MCF 10A (cell line): ENCODE data around the gene KIF26A. TPM values are rescaled to one million over a fixed set of nuclear protein-coding genes. Genes with fewer than 3 reads are reported as not detected.

ENCODE experiments used
- BruUV-seq: library from RNA; stranded (reverse); fragments of 400-500 nt; replicated peaks from 2 replicates; lab custom pipeline; 2021; lab: Mats Ljungman, UMichigan
- CTCF ChIA-PET: fragments of 300-600 bp; sonication (Branson Sonifier 250); formaldehyde crosslinking; extraction: SDS; loops from one replicate; lab custom pipeline; 2021; ENCODE audit warnings: antibody characterized with exemption, inconsistent platforms; lab: Yijun Ruan, JAX
- POLR2A ChIA-PET: fragments of 300-600, 350-650 bp; sonication (Branson Sonifier 250); formaldehyde crosslinking; extraction: SDS; loops from one replicate; lab custom pipeline; 2020; ENCODE audit warnings: antibody characterized with exemption, inconsistent platforms; lab: Yijun Ruan, JAX
- DNase-seq: peaks from one replicate; pipeline ENCODE4 v3.0.0-alpha.2; 2018; ENCODE audit not compliant: unreplicated experiment
- H3K27ac Mint-ChIP-seq: one replicate; pipeline ENCODE4 v1.8.0; 2022; ENCODE audit warnings: mild to moderate bottlenecking, low read depth, mixed read lengths; ENCODE audit not compliant: unreplicated experiment
- H3K27me3 Mint-ChIP-seq: one replicate; pipeline ENCODE4 v1.8.0; 2022; ENCODE audit warnings: mixed read lengths; ENCODE audit not compliant: insufficient read depth, unreplicated experiment
- H3K36me3 Mint-ChIP-seq: one replicate; pipeline ENCODE4 v1.8.0; 2022; ENCODE audit warnings: mild to moderate bottlenecking, moderate library complexity, mixed read lengths; ENCODE audit not compliant: insufficient read depth, unreplicated experiment
- H3K4me1 Mint-ChIP-seq: one replicate; pipeline ENCODE4 v1.8.0; 2022; ENCODE audit warnings: mixed read lengths; ENCODE audit not compliant: insufficient read depth, unreplicated experiment
- H3K4me3 Mint-ChIP-seq: one replicate; pipeline ENCODE4 v1.8.0; 2022; ENCODE audit warnings: mild to moderate bottlenecking, moderate library complexity, mixed read lengths; ENCODE audit not compliant: unreplicated experiment
- H3K9me3 Mint-ChIP-seq: one replicate; pipeline ENCODE4 v1.8.0; 2022; ENCODE audit warnings: mixed read lengths; ENCODE audit not compliant: unreplicated experiment
- intact Hi-C: fragments of 100-400 bp; cut with micrococcal nuclease; formaldehyde crosslinking; loops from 2 replicates; pipeline ENCODE4 v1.14.1; 2022
- total RNA-seq: library from RNA; stranded (reverse); gene quantifications from 2 replicates; pipeline ENCODE4 v1.2.3, GENCODE V29; 2022
- TF ChIP-seq, protein P1 (sequence below): fragments of 200-600 bp; IDR thresholded peaks from one replicate; pipeline ENCODE4 v1.8.0; 2022; ENCODE audit warnings: antibody characterized with exemption, mild to moderate bottlenecking; ENCODE audit not compliant: unreplicated experiment

The KIF26A gene
- total RNA-seq, 1 experiment from 2014 or later: 0.26 TPM

DNA sequence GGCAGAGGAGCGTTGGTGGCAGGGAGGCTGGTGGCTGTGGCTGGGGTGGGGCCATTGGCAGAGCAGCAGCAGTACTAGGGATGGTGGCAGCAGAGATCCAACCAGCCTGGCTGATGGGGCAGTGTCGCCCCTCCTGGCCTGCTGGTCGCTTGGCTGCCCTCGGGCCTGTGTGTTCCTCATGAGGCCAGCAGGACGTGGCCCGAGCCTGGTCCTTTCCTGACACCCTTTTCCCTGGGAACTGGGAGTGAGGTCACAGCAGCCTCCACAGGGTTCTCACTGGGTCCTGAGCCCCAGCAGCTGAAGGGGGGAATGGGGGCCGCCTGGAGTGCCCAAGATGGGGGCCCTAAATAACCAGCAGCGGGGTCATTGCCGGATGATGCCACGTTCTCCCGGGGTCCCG, 46.1 kb downstream of the KIF26A start:
- Mint-ChIP-seq H3K4me3 (no peak overlapping the region), H3K9me3 (no peaks in the 10 kb centered on the region), H3K4me1 (no peaks in the 10 kb centered on the region), H3K27me3 (no peaks in the 10 kb centered on the region), H3K36me3 (no peaks in the 10 kb centered on the region), H3K27ac (no peak overlapping the region)
- CTCF ChIA-PET: no interaction called here
- DNase-seq: no peak
- no TSS peak for BruUV-seq
- intact Hi-C loops: no loop called here
- TF ChIP-seq, protein P1, sequence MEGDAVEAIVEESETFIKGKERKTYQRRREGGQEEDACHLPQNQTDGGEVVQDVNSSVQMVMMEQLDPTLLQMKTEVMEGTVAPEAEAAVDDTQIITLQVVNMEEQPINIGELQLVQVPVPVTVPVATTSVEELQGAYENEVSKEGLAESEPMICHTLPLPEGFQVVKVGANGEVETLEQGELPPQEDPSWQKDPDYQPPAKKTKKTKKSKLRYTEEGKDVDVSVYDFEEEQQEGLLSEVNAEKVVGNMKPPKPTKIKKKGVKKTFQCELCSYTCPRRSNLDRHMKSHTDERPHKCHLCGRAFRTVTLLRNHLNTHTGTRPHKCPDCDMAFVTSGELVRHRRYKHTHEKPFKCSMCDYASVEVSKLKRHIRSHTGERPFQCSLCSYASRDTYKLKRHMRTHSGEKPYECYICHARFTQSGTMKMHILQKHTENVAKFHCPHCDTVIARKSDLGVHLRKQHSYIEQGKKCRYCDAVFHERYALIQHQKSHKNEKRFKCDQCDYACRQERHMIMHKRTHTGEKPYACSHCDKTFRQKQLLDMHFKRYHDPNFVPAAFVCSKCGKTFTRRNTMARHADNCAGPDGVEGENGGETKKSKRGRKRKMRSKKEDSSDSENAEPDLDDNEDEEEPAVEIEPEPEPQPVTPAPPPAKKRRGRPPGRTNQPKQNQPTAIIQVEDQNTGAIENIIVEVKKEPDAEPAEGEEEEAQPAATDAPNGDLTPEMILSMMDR: no peak
- POLR2A ChIA-PET: no interaction called here

DNA sequence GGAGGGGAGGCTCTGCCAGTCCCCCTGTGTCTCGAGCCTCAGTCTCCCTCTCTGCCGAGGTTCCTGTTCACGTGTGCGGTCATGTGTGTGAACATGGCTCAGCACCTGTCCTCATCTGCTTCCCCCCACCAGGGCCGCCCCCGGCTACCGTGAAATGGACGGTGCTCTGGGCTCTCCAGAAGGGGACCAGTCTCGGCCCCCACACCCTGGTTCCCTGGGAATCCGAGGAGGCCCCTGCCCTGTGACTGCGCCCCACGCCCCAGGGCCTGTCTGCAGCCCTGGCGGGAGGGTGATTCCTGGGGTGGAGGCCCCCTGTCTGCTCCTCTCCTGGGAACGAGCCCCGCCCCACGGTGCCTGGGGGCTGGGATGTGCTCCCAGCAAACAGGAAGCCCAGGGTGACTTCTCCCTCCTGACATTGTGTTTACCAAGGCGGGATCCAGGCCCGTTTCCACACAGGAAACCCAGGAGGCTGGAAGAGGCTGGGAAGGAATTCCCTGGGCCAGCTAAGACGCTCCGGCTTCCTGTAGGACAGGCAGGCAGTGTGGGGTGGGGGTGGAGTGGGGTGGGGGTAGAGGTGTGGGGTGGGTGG, 46.6 kb downstream of the KIF26A start:
- CTCF ChIA-PET: no interaction called here
- H3K9me3 Mint-ChIP-seq: no peaks in the 10 kb centered on the region
- TF ChIP-seq, protein P1: no peak
- no peak overlapping the region for H3K4me3 Mint-ChIP-seq
- intact Hi-C loops: no loop called here
- BruUV-seq: no TSS peak
- POLR2A ChIA-PET: no interaction called here
- H3K36me3 Mint-ChIP-seq: no peaks in the 10 kb centered on the region
- H3K27ac Mint-ChIP-seq: no peak overlapping the region
- no peak for DNase-seq
- no peaks in the 10 kb centered on the region for H3K27me3 Mint-ChIP-seq
- H3K4me1 Mint-ChIP-seq: no peaks in the 10 kb centered on the region

DNA sequence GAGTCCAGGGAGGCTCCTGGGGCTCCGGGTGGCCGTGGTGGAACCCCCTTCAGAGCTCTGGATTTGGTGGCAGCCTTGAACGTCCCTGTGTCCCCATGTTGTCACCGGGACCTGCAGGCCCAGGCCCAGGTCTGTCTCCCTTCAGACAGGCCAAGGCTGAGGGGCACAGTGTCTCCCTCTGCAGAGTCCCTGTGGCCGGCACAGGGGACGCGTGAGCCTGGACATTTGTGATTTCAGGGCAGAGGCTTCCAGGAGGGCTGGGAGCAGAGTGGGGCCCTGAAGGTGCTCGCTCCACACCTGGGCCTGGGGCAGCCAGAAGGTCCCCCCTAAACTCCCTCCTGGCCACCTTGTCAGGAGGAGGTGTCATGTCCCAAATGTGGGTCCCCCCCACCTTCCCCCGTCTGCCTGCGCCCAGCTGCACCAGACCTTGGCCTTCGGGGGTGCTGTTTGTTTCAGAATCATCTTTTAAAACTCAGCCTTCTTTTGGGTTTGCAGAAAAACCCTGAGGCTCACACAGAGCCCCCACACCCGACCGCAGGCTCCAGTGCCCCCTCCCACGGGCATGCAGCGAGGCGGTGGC, 47.6 kb downstream of the KIF26A start:
- Mint-ChIP-seq H3K4me3 (no peak overlapping the region), H3K27me3 (no peaks in the 10 kb centered on the region), H3K9me3 (no peaks in the 10 kb centered on the region), H3K4me1 (no peaks in the 10 kb centered on the region), H3K36me3 (no peaks in the 10 kb centered on the region), H3K27ac (no peak overlapping the region)
- ChIA-PET CTCF (interaction anchor here (0.6 kb wide), 1 partner anchor 380 kb away, joined by 4 read pairs; no protein-coding TSS in a partner anchor), POLR2A (no interaction called here)
- no TSS peak for BruUV-seq
- intact Hi-C loops: no loop called here
- DNase-seq: no peak
- TF ChIP-seq, protein P1: no peak

DNA sequence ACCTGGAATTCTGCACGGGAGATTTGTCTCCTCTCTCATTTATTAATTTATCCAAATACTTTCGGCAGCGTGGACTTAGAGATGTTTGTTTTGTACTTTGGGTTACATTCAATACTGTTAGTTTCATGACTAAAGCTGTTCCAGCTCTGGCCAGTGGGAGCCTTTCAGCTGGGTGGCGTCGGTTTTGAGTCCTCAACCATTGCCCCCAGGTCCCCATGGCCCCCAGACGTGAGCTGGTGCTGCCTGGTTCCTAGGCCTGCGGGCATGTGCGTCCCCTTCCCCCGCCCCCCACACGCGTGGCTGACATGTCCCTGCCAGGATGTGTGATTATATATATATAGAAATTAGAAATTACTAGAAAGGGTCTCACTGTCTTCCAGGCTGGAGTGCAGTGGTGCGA, 48.2 kb downstream of the KIF26A start:
- no peaks in the 10 kb centered on the region for H3K9me3 Mint-ChIP-seq
- H3K4me3 Mint-ChIP-seq: no peak overlapping the region
- no peak for DNase-seq
- no peak overlapping the region for H3K27ac Mint-ChIP-seq
- CTCF ChIA-PET: interaction anchor here (0.6 kb wide), 2 partner anchors 338 to 380 kb away, joined by 3 to 4 read pairs; no protein-coding TSS in a partner anchor
- TF ChIP-seq, protein P1: no peak
- H3K27me3 Mint-ChIP-seq: no peaks in the 10 kb centered on the region
- POLR2A ChIA-PET: no interaction called here
- intact Hi-C loops: no loop called here
- H3K36me3 Mint-ChIP-seq: no peaks in the 10 kb centered on the region
- no peaks in the 10 kb centered on the region for H3K4me1 Mint-ChIP-seq
- BruUV-seq: no TSS peak
